ENCODE measurements around the gene IKZF4. TPM values are rescaled to one million over a fixed set of nuclear protein-coding genes. Genes with fewer than 3 reads are reported as not detected.
"Not testable (repeated sequence)": the region's sequence is repeated elsewhere in the genome, so short reads cannot be mapped to it uniquely, and the experiment has no call there.

IKZF4 gene
- total and polyA plus RNA-seq, 2 experiments from 2014 or later = 4.6 to 9.0 TPM

GRCh38 chr12:55985341-55985740 is 35.5 kb upstream of the IKZF4 start (continued):
- TF ChIP-seq ZNF462 (CRISPR knock-in tag; IDR thresholded peaks at IDR 0.05) (no peak), EZH2phosphoT487 (IDR thresholded peaks at IDR 0.05; ENCODE audit: unreplicated experiment) (no peak), REST (IDR thresholded peaks at IDR 0.05; ENCODE audit: unreplicated experiment) (no peak)

- H3K27me3 Mint-ChIP-seq (ENCODE audit: insufficient read depth, low read depth, poor library complexity) = not testable (repeated sequence)
- H3K36me3 Mint-ChIP-seq (ENCODE audit: low read depth) = peaks cover 54% of the 10 kb centered on the region
These were observed 34.9 kb upstream of the IKZF4 start for GRCh38 chr12:55985976-55986375.

More at GRCh38 chr12:55985976-55986375, 34.9 kb upstream of the IKZF4 start:
- ATAC-seq; H3K4me1 ChIP-seq (ENCODE audit: insufficient read depth); DNase-seq (ENCODE audit: low spot score); H3K4me2 ChIP-seq; H3K4me3 Mint-ChIP-seq; H3K4me3 ChIP-seq; H3K9me3 Mint-ChIP-seq; H3K4me1 Mint-ChIP-seq; H3K27me3 ChIP-seq (ENCODE audit: insufficient read depth); H3K79me2 ChIP-seq (replicated peaks; ENCODE audit: insufficient read depth); H4K20me1 ChIP-seq (replicated peaks; ENCODE audit: insufficient read depth); H3K9me2 ChIP-seq (ENCODE audit: insufficient read depth); H2AFZ ChIP-seq: not testable (repeated sequence)
- peak overlapping the region; percentile 81 for H3K27ac Mint-ChIP-seq
- Histone ChIP-seq H3F3A (replicated peaks; ENCODE audit: low read depth) (peaks cover 19% of the 10 kb centered on the region; the same call in 1 of the 2 replicates), H3K36me3 (ENCODE audit: insufficient read depth) (peaks cover 20% of the 10 kb centered on the region), H3K27ac (ENCODE audit: low read depth) (0 out of 2 replicates have a peak overlapping the region, but pooled peaks have one; percentile 67)
